Measurements from ENCODE around the gene NEK7.

The NEK7 gene

GRCh38 chr1:198364471-198364870, 207.7 kb downstream of the NEK7 start:
- no peak for FAIRE-seq

- no peak for FAIRE-seq
These were observed 210.5 kb downstream of the NEK7 start for GRCh38 chr1:198367296-198367695.

- FAIRE-seq: no peak
These were observed 214.2 kb downstream of the NEK7 start for GRCh38 chr1:198370996-198371395.

All from A204.1 (cell line).